ENCODE measurements around the gene PTPRU.
"Not testable (repeated sequence)": the region's sequence is repeated elsewhere in the genome, so short reads cannot be mapped to it uniquely, and the experiment has no call there.

PTPRU gene

GRCh38 chr1:29286194-29286767 is 50.0 kb downstream of the PTPRU start:
- DNase-seq = no peak

- DNase-seq = no peak
These were observed 53.2 kb downstream of the PTPRU start for GRCh38 chr1:29289493-29289892.

- no peak for DNase-seq
These were observed 54.2 kb downstream of the PTPRU start for GRCh38 chr1:29290414-29290985.

- no peak for DNase-seq
These were observed 55.4 kb downstream of the PTPRU start for GRCh38 chr1:29291756-29292155.

- DNase-seq = no peak
These were observed 56.0 kb downstream of the PTPRU start for GRCh38 chr1:29292344-29292743.

- no peak for DNase-seq
These were observed 61.1 kb downstream of the PTPRU start for GRCh38 chr1:29297450-29297849.

GRCh38 chr1:29298246-29298645 is 61.9 kb downstream of the PTPRU start:
- no peak for DNase-seq

GRCh38 chr1:29299446-29299845 is 63.1 kb downstream of the PTPRU start:
- no peak for DNase-seq

GRCh38 chr1:29301732-29302131 is 65.4 kb downstream of the PTPRU start:
- DNase-seq = not testable (repeated sequence)

- peak in 13 of 56 donors; percentile 6 to 56 (median 20) for DNase-seq
These were observed 67.1 kb downstream of the PTPRU start for GRCh38 chr1:29303201-29304024.

- DNase-seq = no peak
These were observed 67.8 kb downstream of the PTPRU start for GRCh38 chr1:29304025-29304684.

GRCh38 chr1:29305943-29306342 is 69.6 kb downstream of the PTPRU start:
- no peak for DNase-seq

GRCh38 chr1:29306471-29307140 is 70.3 kb downstream of the PTPRU start:
- DNase-seq = no peak

- no peak for DNase-seq
These were observed 72.8 kb downstream of the PTPRU start for GRCh38 chr1:29309075-29309474.

- no peak for DNase-seq
These were observed 73.3 kb downstream of the PTPRU start for GRCh38 chr1:29309621-29310020.

GRCh38 chr1:29310616-29311180 is 74.4 kb downstream of the PTPRU start:
- DNase-seq = no peak

GRCh38 chr1:29311352-29312030 is 75.2 kb downstream of the PTPRU start:
- DNase-seq = no peak

GRCh38 chr1:29312469-29313461 is 76.4 kb downstream of the PTPRU start:
- DNase-seq = no peak

- DNase-seq = not testable (repeated sequence)
These were observed 78.4 kb downstream of the PTPRU start for GRCh38 chr1:29314685-29315084.

Data from nucleus accumbens (tissue), 56 donors.